Endometrium (tissue), 2 donors: ENCODE measurements around the gene GNAL.
"Not testable (repeated sequence)": the region's sequence is repeated elsewhere in the genome, so short reads cannot be mapped to it uniquely, and the experiment has no call there.

Experiments used
- FAIRE-seq: peaks from 2 replicates; lab custom pipeline; 2012; peaks lifted over from hg19 to GRCh38; lab: Jason Lieb, UNC
- donor health status: control.
- donor health status: control.

The GNAL gene

GRCh38 chr18:11669271-11669947, 19.7 kb upstream of the GNAL start:
- FAIRE-seq, result no peak

- FAIRE-seq, result no peak
Observed at GRCh38 chr18:11669948-11670275, 19.2 kb upstream of the GNAL start.

- FAIRE-seq, result no peak
Observed at GRCh38 chr18:11671156-11671555, 17.9 kb upstream of the GNAL start.

GRCh38 chr18:11672198-11672597, 16.9 kb upstream of the GNAL start:
- no peak for FAIRE-seq

- FAIRE-seq, result no peak
Observed at GRCh38 chr18:11672846-11673454, 16.1 kb upstream of the GNAL start.

- no peak for FAIRE-seq
Observed at GRCh38 chr18:11673560-11673959, 15.5 kb upstream of the GNAL start.

- no peak for FAIRE-seq
Observed at GRCh38 chr18:11674119-11674518, 14.9 kb upstream of the GNAL start.

- no peak for FAIRE-seq
Observed at GRCh38 chr18:11676386-11676785, 12.7 kb upstream of the GNAL start.

- no peak for FAIRE-seq
Observed at GRCh38 chr18:11676867-11677266, 12.2 kb upstream of the GNAL start.

- FAIRE-seq, result no peak
Observed at GRCh38 chr18:11678211-11678610, 10.9 kb upstream of the GNAL start.

GRCh38 chr18:11689669-11690565, 853 bp downstream of the GNAL start:
- no peak for FAIRE-seq

GRCh38 chr18:11690660-11691059, 1.6 kb downstream of the GNAL start:
- FAIRE-seq, result not testable (repeated sequence)

GRCh38 chr18:11695736-11696135, 6.7 kb downstream of the GNAL start:
- FAIRE-seq, result no peak

- FAIRE-seq, result no peak
Observed at GRCh38 chr18:11696451-11696850, 7.4 kb downstream of the GNAL start.

- no peak for FAIRE-seq
Observed at GRCh38 chr18:11700876-11701275, 11.8 kb downstream of the GNAL start.

- no peak for FAIRE-seq
Observed at GRCh38 chr18:11710578-11710977, 21.5 kb downstream of the GNAL start.

GRCh38 chr18:11713756-11714155, 24.7 kb downstream of the GNAL start:
- FAIRE-seq, result no peak

- FAIRE-seq, result no peak
Observed at GRCh38 chr18:11714244-11714918, 25.3 kb downstream of the GNAL start.

- FAIRE-seq, result not testable (repeated sequence)
Observed at GRCh38 chr18:11716767-11717315, 27.8 kb downstream of the GNAL start.

- FAIRE-seq, result no peak
Observed at GRCh38 chr18:11719050-11719449, 30.0 kb downstream of the GNAL start.

GRCh38 chr18:11719621-11720020, 30.6 kb downstream of the GNAL start:
- FAIRE-seq, result no peak

GRCh38 chr18:11721720-11722119, 32.7 kb downstream of the GNAL start:
- FAIRE-seq, result no peak
